ENCODE data around the gene RNU7-1.

The RNU7-1 gene

DNA sequence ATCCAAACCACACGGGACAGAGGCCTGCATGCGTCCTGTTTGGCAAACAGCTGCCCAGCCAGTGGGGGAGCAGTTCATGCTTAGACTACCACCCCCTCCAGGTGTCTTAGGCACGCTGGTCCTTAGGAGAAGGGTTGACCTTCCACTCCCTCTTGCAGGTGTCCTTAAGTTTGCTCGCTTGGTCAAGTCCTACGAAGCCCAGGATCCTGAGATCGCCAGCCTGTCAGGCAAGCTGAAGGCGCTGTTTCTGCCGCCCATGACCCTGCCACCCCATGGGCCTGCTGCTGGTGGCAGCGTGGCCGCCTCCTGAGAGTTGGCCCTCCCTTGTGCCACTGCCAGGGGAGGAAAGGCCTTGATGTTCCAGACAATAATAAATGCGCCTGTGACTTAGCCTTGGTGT, 2.0 kb downstream of the RNU7-1 start:
- Histone ChIP-seq H3K18ac (ENCODE audit: low read length) (no peak overlapping the region), H3K9ac (ENCODE audit: low read depth, low read length, poor library complexity) (no peak overlapping the region), H2AFZ (ENCODE audit: low read length) (no peak overlapping the region), H4K8ac (ENCODE audit: low read depth, low read length) (no peak overlapping the region), H3K36me3 (replicated peaks in 1 of 2; ENCODE audit: control insufficient read depth in 2 of 2, insufficient read depth in 2 of 2, low read length in 2 of 2) (peaks cover 17 to 42% of the 10 kb centered on the region in 2 donors), H2BK15ac (ENCODE audit: low read length) (no peak overlapping the region), H3K4me2 (ENCODE audit: insufficient read depth, low read length, poor library complexity, severe bottlenecking) (no peak overlapping the region), H3K14ac (ENCODE audit: low read length) (no peak overlapping the region), H3K27ac (replicated peaks; ENCODE audit: low read length) (no peak overlapping the region), H3K27me3 (ENCODE audit: control insufficient read depth in 3 of 3, insufficient read depth in 3 of 3, low read depth in 1 of 3, low read length in 3 of 3) (no peaks in the 10 kb centered on the region), H3K4me3 (ENCODE audit: low read length in 2 of 2) (peak overlapping the region in 1 of 2 donors; percentile 9), H3K79me1 (ENCODE audit: low read depth, low read length) (peaks cover 4% of the 10 kb centered on the region), H3K4me1 (ENCODE audit: control insufficient read depth in 2 of 2, insufficient read depth in 1 of 2, low read depth in 1 of 2, low read length in 2 of 2) (peaks cover 7 to 11% of the 10 kb centered on the region in 2 donors), H2AK5ac (ENCODE audit: low read depth, low read length) (no peak overlapping the region), H3K9me3 (replicated peaks in 1 of 2; ENCODE audit: control insufficient read depth in 2 of 2, insufficient read depth in 1 of 2, low read depth in 1 of 2, low read length in 2 of 2) (no peaks in the 10 kb centered on the region), H2BK12ac (ENCODE audit: low read length) (no peak overlapping the region), H3K23ac (ENCODE audit: low read depth, low read length, poor library complexity) (no peak overlapping the region), H3K4ac (ENCODE audit: low read length) (no peak overlapping the region), H2BK120ac (ENCODE audit: low read depth, low read length) (no peak overlapping the region), H4K91ac (ENCODE audit: low read depth, low read length, poor library complexity) (no peak overlapping the region), H2BK5ac (ENCODE audit: low read length) (no peak overlapping the region)
- WGBS, 2 donors (ENCODE audit: extremely low coverage in 2 of 2, insufficient read length in 2 of 2, insufficient replicate concordance in 1 of 2): no CpG with 5 or more reads among the region's 11 CpGs
- DNase-seq (ENCODE audit: low spot score): no peak

DNA sequence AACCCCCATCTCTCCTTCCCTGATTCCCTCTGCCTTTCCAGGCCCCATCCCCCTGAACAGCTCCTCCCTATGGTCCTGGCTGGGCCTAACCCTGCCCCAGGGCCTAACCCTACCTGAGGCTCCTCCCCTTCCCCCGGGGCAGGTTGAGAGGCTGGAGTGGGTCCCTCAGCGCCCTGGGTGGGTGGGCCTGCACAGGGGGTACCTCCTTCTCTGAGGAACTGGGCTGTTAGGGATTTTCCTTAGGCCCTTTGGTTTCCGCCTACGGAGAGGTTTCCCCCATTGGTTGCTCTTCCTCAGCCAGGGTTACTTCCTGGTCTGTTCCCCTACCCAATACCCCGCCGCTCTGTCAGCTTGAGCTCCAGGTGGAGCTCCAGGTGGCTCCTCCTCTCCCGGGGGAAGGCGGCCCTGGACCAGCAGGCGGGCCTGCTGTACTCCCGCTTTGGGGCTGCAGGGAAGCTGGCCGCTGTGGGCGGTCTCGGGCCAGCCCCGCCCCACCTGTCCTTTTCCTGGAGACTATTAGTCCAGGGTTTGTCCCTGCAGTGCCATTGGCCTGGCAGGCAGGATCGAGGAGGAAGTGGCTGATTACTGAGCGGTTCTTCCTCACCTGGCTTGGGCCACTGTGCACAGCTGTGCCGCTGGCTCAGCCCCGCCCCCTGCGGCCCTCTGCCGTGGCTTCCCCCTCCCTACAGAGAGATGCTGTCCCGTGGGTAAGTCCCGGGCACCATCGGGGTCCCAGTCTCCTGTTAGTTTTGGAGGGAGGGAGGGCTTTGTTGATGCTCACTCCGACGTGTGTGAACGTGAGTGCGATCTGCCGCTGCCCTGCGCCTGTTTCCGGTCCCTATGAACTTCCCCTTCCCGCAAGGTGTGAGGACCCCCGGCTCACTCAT, 2.7 kb downstream of the RNU7-1 start:
- H2AFZ ChIP-seq (ENCODE audit: low read length): no peak overlapping the region
- H2AK5ac ChIP-seq (ENCODE audit: low read depth, low read length): peak overlapping the region; percentile 7
- no CpG with 5 or more reads among the region's 32 CpGs for WGBS, 2 donors (ENCODE audit: extremely low coverage in 2 of 2, insufficient read length in 2 of 2, insufficient replicate concordance in 1 of 2)
- no peak overlapping the region for H3K14ac ChIP-seq (ENCODE audit: low read length)
- H3K36me3 ChIP-seq (replicated peaks in 1 of 2; ENCODE audit: control insufficient read depth in 2 of 2, insufficient read depth in 2 of 2, low read length in 2 of 2): peaks cover 11 to 36% of the 10 kb centered on the region in 2 donors
- H3K9me3 ChIP-seq (replicated peaks in 1 of 2; ENCODE audit: control insufficient read depth in 2 of 2, insufficient read depth in 1 of 2, low read depth in 1 of 2, low read length in 2 of 2): no peaks in the 10 kb centered on the region
- DNase-seq (ENCODE audit: low spot score): no peak
- H2BK12ac ChIP-seq (ENCODE audit: low read length): no peak overlapping the region
- no peak overlapping the region for H2BK120ac ChIP-seq (ENCODE audit: low read depth, low read length)
- no peak overlapping the region for H2BK5ac ChIP-seq (ENCODE audit: low read length)
- peak overlapping the region; percentile 28 for H3K18ac ChIP-seq (ENCODE audit: low read length)
- H3K4ac ChIP-seq (ENCODE audit: low read length): no peak overlapping the region
- H3K4me1 ChIP-seq (ENCODE audit: control insufficient read depth in 2 of 2, insufficient read depth in 1 of 2, low read depth in 1 of 2, low read length in 2 of 2): peaks cover 10 to 11% of the 10 kb centered on the region in 2 donors
- H4K91ac ChIP-seq (ENCODE audit: low read depth, low read length, poor library complexity): no peak overlapping the region
- peak overlapping the region; percentile 56 for H3K4me2 ChIP-seq (ENCODE audit: insufficient read depth, low read length, poor library complexity, severe bottlenecking)
- H3K79me1 ChIP-seq (ENCODE audit: low read depth, low read length): no peaks in the 10 kb centered on the region
- H3K27ac ChIP-seq (replicated peaks; ENCODE audit: low read length): no peak overlapping the region
- H3K23ac ChIP-seq (ENCODE audit: low read depth, low read length, poor library complexity): peak overlapping the region; percentile 56
- H3K27me3 ChIP-seq (ENCODE audit: control insufficient read depth in 3 of 3, insufficient read depth in 3 of 3, low read depth in 1 of 3, low read length in 3 of 3): no peaks in the 10 kb centered on the region
- no peak overlapping the region for H4K8ac ChIP-seq (ENCODE audit: low read depth, low read length)
- H2BK15ac ChIP-seq (ENCODE audit: low read length): no peak overlapping the region
- H3K9ac ChIP-seq (ENCODE audit: low read depth, low read length, poor library complexity): peak overlapping the region; percentile 14
- H3K4me3 ChIP-seq (ENCODE audit: low read length in 2 of 2): peak overlapping the region in 1 of 2 donors; percentile 60

DNA sequence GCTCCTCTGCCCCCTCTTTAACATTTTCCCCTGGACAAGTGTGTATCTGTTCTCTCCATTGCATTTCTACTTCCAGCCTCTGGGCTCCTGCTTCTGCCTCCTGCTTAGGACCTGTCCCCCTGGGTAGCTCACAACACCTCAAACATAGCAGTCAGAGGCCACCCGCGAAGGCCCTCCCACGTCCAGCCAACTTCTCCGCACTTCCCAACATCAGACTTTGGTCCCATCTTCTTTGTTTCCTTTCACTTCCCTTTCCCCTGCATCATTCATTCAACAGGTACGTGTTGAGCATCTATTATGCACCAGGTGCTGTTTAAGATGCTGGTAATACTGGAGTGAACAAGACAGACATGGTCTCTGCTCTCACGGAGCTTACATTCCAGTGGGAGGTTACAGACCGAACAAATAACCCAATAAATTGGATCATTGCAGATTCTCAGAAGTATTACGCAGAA, 3.3 kb downstream of the RNU7-1 start:
- Histone ChIP-seq H3K9me3 (replicated peaks in 1 of 2; ENCODE audit: control insufficient read depth in 2 of 2, insufficient read depth in 1 of 2, low read depth in 1 of 2, low read length in 2 of 2) (no peaks in the 10 kb centered on the region), H2AFZ (ENCODE audit: low read length) (no peak overlapping the region), H3K27me3 (ENCODE audit: control insufficient read depth in 3 of 3, insufficient read depth in 3 of 3, low read depth in 1 of 3, low read length in 3 of 3) (no peaks in the 10 kb centered on the region), H3K4me1 (ENCODE audit: control insufficient read depth in 2 of 2, insufficient read depth in 1 of 2, low read depth in 1 of 2, low read length in 2 of 2) (peaks cover 10 to 11% of the 10 kb centered on the region in 2 donors), H3K14ac (ENCODE audit: low read length) (no peak overlapping the region), H2BK12ac (ENCODE audit: low read length) (no peak overlapping the region), H3K27ac (replicated peaks; ENCODE audit: low read length) (no peak overlapping the region), H2AK5ac (ENCODE audit: low read depth, low read length) (no peak overlapping the region), H3K4ac (ENCODE audit: low read length) (no peak overlapping the region), H2BK15ac (ENCODE audit: low read length) (no peak overlapping the region), H3K79me1 (ENCODE audit: low read depth, low read length) (no peaks in the 10 kb centered on the region), H3K36me3 (replicated peaks in 1 of 2; ENCODE audit: control insufficient read depth in 2 of 2, insufficient read depth in 2 of 2, low read length in 2 of 2) (peaks cover 5 to 30% of the 10 kb centered on the region in 2 donors), H3K18ac (ENCODE audit: low read length) (no peak overlapping the region), H2BK120ac (ENCODE audit: low read depth, low read length) (no peak overlapping the region), H3K4me2 (ENCODE audit: insufficient read depth, low read length, poor library complexity, severe bottlenecking) (peak overlapping the region; percentile 56), H3K9ac (ENCODE audit: low read depth, low read length, poor library complexity) (peak overlapping the region; percentile 14), H4K8ac (ENCODE audit: low read depth, low read length) (no peak overlapping the region), H4K91ac (ENCODE audit: low read depth, low read length, poor library complexity) (no peak overlapping the region), H3K4me3 (ENCODE audit: low read length in 2 of 2) (peak overlapping the region in 1 of 2 donors; percentile 60), H2BK5ac (ENCODE audit: low read length) (no peak overlapping the region), H3K23ac (ENCODE audit: low read depth, low read length, poor library complexity) (no peak overlapping the region)
- no CpG with 5 or more reads among the region's 8 CpGs for WGBS, 2 donors (ENCODE audit: extremely low coverage in 2 of 2, insufficient read length in 2 of 2, insufficient replicate concordance in 1 of 2)
- no peak for DNase-seq (ENCODE audit: low spot score)

DNA sequence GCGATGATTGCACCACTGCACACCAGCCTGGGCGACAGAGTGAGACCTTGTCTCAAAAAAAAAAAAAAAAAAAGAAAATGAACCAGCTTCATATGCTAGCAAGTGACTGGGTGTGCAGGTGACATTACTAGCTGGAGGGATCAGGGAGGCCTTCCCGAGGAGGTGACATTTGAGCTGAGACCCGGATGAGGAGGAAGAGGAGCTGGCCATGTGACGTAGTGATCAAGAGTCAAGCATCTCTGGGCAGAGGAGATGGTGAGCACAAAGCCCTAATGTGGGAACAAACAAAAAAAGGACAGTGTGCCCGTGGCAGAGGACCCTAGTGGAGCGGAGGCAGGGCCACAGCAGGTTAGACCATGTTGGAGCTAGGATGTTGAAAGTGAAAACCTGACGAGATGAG, 4.0 kb downstream of the RNU7-1 start:
- WGBS, 2 donors (ENCODE audit: extremely low coverage in 2 of 2, insufficient read length in 2 of 2, insufficient replicate concordance in 1 of 2): no CpG with 5 or more reads among the region's 8 CpGs
- Histone ChIP-seq H3K79me1 (ENCODE audit: low read depth, low read length) (no peaks in the 10 kb centered on the region), H3K14ac (ENCODE audit: low read length) (no peak overlapping the region)

More for the DNA sequence above, 4.0 kb downstream of the RNU7-1 start:
- no peak overlapping the region for H2AFZ ChIP-seq (ENCODE audit: low read length)
- no peak overlapping the region for H3K18ac ChIP-seq (ENCODE audit: low read length)
- no peak overlapping the region for H2BK12ac ChIP-seq (ENCODE audit: low read length)
- H3K9me3 ChIP-seq (replicated peaks in 1 of 2; ENCODE audit: control insufficient read depth in 2 of 2, insufficient read depth in 1 of 2, low read depth in 1 of 2, low read length in 2 of 2): no peaks in the 10 kb centered on the region
- no peak overlapping the region for H2AK5ac ChIP-seq (ENCODE audit: low read depth, low read length)
- no peak overlapping the region for H2BK15ac ChIP-seq (ENCODE audit: low read length)
- no peak for DNase-seq (ENCODE audit: low spot score)
- H3K4me1 ChIP-seq (ENCODE audit: control insufficient read depth in 2 of 2, insufficient read depth in 1 of 2, low read depth in 1 of 2, low read length in 2 of 2): peaks cover 13 to 14% of the 10 kb centered on the region in 2 donors
- H3K36me3 ChIP-seq (replicated peaks in 1 of 2; ENCODE audit: control insufficient read depth in 2 of 2, insufficient read depth in 2 of 2, low read length in 2 of 2): peaks cover 3 to 24% of the 10 kb centered on the region in 2 donors
- H3K27ac ChIP-seq (replicated peaks; ENCODE audit: low read length): no peak overlapping the region
- H3K4ac ChIP-seq (ENCODE audit: low read length): no peak overlapping the region
- no peak overlapping the region for H4K8ac ChIP-seq (ENCODE audit: low read depth, low read length)
- no peak overlapping the region for H2BK5ac ChIP-seq (ENCODE audit: low read length)
- no peaks in the 10 kb centered on the region for H3K27me3 ChIP-seq (ENCODE audit: control insufficient read depth in 3 of 3, insufficient read depth in 3 of 3, low read depth in 1 of 3, low read length in 3 of 3)
- no peak overlapping the region for H3K9ac ChIP-seq (ENCODE audit: low read depth, low read length, poor library complexity)
- H2BK120ac ChIP-seq (ENCODE audit: low read depth, low read length): no peak overlapping the region
- no peak overlapping the region for H4K91ac ChIP-seq (ENCODE audit: low read depth, low read length, poor library complexity)
- H3K4me3 ChIP-seq (ENCODE audit: low read length in 2 of 2): no peak overlapping the region
- H3K4me2 ChIP-seq (ENCODE audit: insufficient read depth, low read length, poor library complexity, severe bottlenecking): no peak overlapping the region
- H3K23ac ChIP-seq (ENCODE audit: low read depth, low read length, poor library complexity): no peak overlapping the region

All from neuronal stem cell (in vitro differentiated cells).